HG03139 (cell line): ENCODE results near the gene C1QTNF5.

Experiments
- ATAC-seq: cut with Tn5 transposase; IDR thresholded peaks from one replicate; pipeline ENCODE4 v1.9.1; 2021; ENCODE audit not compliant: unreplicated experiment

The C1QTNF5 gene

DNA sequence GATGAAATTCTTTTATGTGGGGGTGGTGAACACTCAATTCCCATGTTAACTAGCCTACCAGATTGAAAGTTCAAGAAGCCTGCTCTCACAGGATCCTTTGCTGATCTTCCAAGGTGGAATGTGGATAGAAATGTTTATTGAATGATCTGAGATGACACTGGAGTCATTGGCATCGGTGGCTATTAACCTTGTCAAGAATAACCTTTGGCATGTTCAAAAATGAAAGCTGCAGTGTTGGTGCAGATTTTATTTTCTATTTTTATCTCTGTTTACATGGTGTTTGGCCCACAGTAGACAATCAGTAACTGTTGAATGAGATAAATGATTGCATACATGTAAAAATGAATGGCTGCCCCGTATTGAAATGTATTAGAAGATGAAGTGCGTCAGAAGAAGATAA, 42.7 kb downstream of the C1QTNF5 start:
- no peak for ATAC-seq

DNA sequence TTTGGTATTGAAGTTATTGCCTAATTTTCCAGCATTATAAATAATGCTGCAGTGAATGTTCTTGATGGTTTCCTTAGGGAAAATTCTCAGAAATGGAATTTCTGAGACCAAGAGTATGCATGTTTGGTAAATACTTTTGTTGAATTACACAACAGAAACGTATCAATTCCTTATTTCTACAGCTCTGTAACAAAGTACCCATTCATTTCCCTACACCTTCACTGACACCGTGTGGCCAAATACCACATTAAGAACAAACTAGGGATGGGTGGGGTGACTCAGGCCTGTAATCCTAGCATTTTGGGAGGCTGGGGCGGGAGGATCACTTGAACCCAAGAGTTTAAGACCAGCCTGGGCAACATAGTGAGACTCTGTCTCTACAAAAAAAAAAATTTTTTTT, 45.5 kb downstream of the C1QTNF5 start:
- ATAC-seq, result no peak

DNA sequence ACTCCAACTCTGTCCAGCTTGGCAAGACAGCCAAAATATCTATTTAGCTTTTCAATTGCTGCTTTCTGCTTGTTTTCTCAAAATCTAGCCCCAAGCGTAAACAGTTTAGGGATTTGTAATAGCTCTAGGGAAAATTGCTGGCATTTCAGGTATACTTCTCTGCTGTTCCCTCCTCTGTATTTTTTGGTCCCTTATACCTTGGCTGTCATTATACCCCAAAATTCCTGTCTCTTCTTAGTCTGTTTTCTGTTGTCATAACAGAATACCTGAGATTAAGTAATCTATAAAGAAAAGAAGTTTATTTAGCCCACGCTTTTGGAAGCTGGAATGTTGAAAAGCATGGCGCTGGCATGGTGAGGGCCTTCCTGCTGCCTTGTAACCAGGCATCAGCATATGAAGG, 47.2 kb downstream of the C1QTNF5 start:
- no peak for ATAC-seq

DNA sequence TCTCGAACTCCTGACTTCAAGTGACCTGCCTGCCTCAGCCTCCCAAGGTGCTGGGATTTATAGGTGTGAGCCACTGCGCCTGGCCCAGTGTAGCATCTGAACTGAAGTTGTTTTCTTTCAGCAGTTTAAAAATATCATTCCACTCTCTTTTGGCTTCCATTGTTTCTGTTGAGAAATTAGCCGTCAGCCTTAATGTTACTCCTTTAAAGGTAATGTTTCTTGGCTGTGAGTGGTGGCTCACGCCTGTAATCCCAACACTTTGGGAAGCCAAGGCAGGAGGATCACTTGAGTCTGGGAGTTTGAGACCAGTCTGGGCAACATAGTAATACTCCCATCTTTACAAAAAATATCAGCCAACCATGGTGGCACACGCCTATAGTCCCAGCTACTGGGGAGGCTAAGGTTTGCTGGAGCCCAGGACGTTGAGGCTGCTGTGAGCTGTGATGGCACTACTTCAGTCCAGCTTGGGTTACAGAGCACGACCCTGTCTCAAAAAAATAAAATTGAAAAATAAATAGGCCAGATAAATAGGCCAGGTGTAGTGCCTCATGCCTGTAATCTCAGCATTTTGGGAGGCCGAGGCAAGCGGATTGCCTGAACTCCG, 49.7 kb downstream of the C1QTNF5 start:
- ATAC-seq, result no peak
